Motor neuron (in vitro differentiated cells): ENCODE data around the gene HS3ST5. TPM values are rescaled to one million over a fixed set of nuclear protein-coding genes. Genes with fewer than 3 reads are reported as not detected.

Experiments used
- ATAC-seq, 8 experiments: fragments of 200-7000 bp; cut with Tn5 transposase; replicated peaks in 6 of 8; 2 replicates each; pipeline ENCODE4 v1.8.0; 2021; ENCODE audit warnings: mild to moderate bottlenecking in 8 of 8, moderate library complexity in 8 of 8
- H3K27ac ChIP-seq, 2 donors: fragments of 250-450 bp; sonication (Bioruptor Pico); 2 replicates each; pipeline ENCODE4 v1.9.0; 2021; ENCODE audit warnings: antibody characterized with exemption in 2 of 2, mild to moderate bottlenecking in 2 of 2, moderate library complexity in 1 of 2
- H3K4me1 ChIP-seq, 2 donors: fragments of 250-450 bp; sonication (Bioruptor Pico); replicated peaks in 1 of 2; 2 replicates each; pipeline ENCODE4 v1.6.1; 2021; ENCODE audit warnings: antibody characterized with exemption in 2 of 2, mild to moderate bottlenecking in 2 of 2, moderate library complexity in 1 of 2
- H3K4me3 ChIP-seq, 5 donors: fragments of 250-450 bp; sonication (Bioruptor Pico); 2 replicates each; pipeline ENCODE4 v1.9.0; 2021; ENCODE audit warnings: antibody characterized with exemption in 5 of 5, mild to moderate bottlenecking in 5 of 5, moderate library complexity in 4 of 5
- WGBS, 10 experiments: fragments of 450-650 bp; shearing (Covaris generic); methylation state at CpG; one replicate each; pipeline ENCODE4 v1.0.0; 2022; 5-methylcytosine and 5-hydroxymethylcytosine counted together
- in situ Hi-C, 9 experiments: fragments of 400-800 bp; cut with MboI; loops; one replicate each; pipeline ENCODE4 v1.15.0; 2021; ENCODE audit warnings: low sequenced_read_pairs in 9 of 9, low pct_unique_long_range_greater_than_20kb in 2 of 9; ENCODE audit not compliant: unreplicated experiment in 9 of 9
- total RNA-seq, 8 experiments: library from RNA; unstranded; fragments of 300-600 nt; gene quantifications; 2 replicates each; pipeline versions ENCODE4 v1.2.3 to v1.2.4, GENCODE V29; 2022

HS3ST5 gene
- total RNA-seq, 8 experiments from 2014 or later = 1.4 to 7.1 (median 2.3) TPM

DNA sequence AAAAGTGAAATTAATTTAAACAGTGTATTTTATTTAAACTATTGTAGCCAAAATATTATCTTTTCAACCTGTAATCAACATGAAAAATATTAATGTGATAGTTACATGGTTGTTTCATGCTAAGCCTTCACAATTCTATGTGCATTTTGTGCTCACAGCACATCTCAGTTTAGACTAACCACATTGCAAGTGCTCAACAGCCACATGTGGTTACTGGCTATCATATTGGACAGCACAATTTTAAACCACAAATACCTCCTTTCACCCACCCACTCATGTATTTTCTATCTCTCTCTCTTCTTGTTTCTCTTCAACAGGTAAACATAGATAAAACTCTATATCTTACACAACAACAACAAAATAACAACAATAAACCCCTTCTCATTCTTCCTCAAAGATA is 12.5 kb upstream of the HS3ST5 start:
- Histone ChIP-seq H3K4me1 (peaks cover 0 to 3% of the 10 kb centered on the region in 2 donors), H3K27ac (no peak overlapping the region), H3K4me3 (no peak overlapping the region)
- in situ Hi-C loops = no loop called here
- no peak for ATAC-seq

DNA sequence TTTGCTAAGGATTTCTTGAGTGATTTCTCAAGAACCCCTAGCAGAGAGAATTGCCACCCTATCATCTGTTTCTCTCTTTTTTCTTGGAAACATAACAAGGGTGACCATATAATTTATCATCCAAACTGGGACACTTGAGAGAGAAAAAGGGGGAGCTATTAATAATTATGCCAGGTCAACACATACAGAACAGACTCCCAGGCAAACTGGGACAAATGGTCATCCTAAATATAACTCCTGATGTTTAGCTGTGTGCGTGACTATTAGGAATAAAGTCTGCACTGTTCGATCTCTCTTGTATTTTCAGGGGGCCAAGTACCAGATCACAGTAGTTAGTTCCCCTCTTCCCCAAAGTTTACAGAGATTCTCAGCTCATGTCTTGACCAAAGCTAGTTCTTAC is 11.7 kb upstream of the HS3ST5 start:
- no peak for ATAC-seq
- Histone ChIP-seq H3K4me3 (no peak overlapping the region), H3K27ac (no peak overlapping the region), H3K4me1 (peaks cover 0 to 3% of the 10 kb centered on the region in 2 donors)
- 83 to 100% (median 94%) methylated on average over 1 to 2 of the region's 2 CpGs; no CpG with 5 or more reads in 4 of the 10 experiments for WGBS, 10 experiments
- in situ Hi-C loops = no loop called here

DNA sequence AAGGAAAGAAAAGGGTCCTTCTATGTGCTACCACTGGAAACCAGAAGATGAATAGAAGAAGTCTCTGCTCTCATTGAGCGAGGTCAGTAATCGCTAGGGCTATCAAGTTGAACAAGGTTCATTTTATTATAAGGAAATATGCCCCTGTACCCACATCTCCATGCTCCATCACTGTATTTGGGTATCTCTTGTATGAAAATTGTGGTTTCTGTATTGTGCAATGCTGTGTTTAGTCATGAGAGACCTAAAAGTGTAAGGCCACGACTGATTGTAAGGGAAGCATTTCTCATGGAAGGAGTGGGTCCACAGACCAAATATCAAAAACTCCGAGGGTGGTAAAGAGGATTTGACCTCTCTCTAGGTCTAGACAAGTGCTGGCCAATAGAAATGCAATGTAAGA is 3.6 kb upstream of the HS3ST5 start:
- H3K4me1 ChIP-seq = peaks cover 8 to 15% of the 10 kb centered on the region in 2 donors
- no peak for ATAC-seq
- WGBS, 10 experiments = 47 to 100% (median 82%) methylated on average over 1 to 4 of the region's 4 CpGs
- no peak overlapping the region for H3K27ac ChIP-seq
- in situ Hi-C loops = no loop called here
- no peak overlapping the region for H3K4me3 ChIP-seq

GRCh38 chr6:114344971-114345275 is 2.1 kb upstream of the HS3ST5 start:
- no peak for ATAC-seq
- WGBS, 10 experiments = 14 to 80% (median 55%) methylated on average over 1 of the region's 1 CpG; no CpG with 5 or more reads in 5 of the 10 experiments
- Histone ChIP-seq H3K4me1 (peaks cover 8 to 18% of the 10 kb centered on the region in 2 donors), H3K27ac (no peak overlapping the region), H3K4me3 (no peak overlapping the region)
- in situ Hi-C loops = no loop called here

DNA sequence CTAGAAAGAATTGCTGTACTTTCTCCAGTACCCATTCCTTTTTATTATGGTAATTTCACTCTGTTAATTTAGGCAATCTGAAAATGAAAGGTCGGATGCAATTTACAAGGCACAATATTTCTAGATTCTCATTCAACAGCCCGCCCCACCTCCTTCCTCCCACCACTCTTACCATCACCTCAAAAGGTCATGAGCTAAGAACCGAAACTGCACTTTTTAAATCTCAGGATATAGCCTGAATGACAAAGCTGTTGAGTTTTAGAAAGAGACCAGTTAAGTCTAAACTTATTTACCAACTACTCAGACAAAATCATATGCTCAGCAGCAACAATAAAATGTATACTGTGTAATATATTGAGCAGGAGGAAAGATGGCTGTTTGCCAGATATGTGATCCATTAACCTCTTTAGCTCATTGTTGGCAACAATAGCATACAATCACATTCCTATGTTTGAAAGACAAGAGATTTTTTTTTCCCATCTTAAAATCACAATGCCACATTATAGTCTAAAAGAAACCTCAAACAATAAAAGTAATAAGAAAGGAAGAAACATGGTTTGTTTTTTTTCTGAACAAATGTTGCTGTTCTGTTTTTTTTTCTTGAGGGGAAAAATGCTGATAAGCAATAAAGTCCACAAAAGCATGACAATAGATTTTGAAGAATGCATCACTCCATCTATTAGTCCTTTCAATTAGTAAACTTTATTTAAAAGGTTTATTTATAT is 1.6 kb upstream of the HS3ST5 start:
- peaks cover 8 to 18% of the 10 kb centered on the region in 2 donors for H3K4me1 ChIP-seq
- H3K4me3 ChIP-seq = peak overlapping the region in 4 of 5 donors; percentile 56 to 75 (median 66)
- in situ Hi-C loops = no loop called here
- H3K27ac ChIP-seq = no peak overlapping the region
- WGBS, 10 experiments = 0 to 44% (median 24%) methylated on average over 1 to 3 of the region's 3 CpGs
- ATAC-seq = no peak

DNA sequence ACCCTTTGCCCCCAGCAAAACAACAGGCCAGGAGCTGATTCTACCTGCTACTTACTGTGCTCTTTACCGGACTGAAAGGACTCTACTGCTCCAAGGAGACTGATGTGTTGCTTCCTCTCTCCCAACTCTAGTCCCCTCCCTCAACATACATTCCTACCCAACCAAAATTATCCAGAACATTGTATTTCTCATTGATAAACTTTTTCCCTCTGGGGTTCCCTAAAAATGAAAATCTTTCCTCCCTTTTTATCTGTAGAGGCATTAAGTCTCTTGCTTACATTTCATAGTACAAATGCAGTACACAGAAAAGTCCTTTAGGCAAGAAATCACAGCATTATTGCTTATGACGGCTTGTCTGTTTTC is 940 bp upstream of the HS3ST5 start:
- H3K27ac ChIP-seq = no peak overlapping the region
- in situ Hi-C loops = no loop called here
- peaks cover 8 to 18% of the 10 kb centered on the region in 2 donors for H3K4me1 ChIP-seq
- 0 to 60% (median 15%) methylated on average over 1 to 2 of the region's 2 CpGs; no CpG with 5 or more reads in 2 of the 10 experiments for WGBS, 10 experiments
- H3K4me3 ChIP-seq = peak overlapping the region; percentile 56 to 75 (median 71)
- ATAC-seq = peak in 4 of 8 experiments; percentile 0 to 7 (median 2)

GRCh38 chr6:114342086-114342825 is 567 bp downstream of the HS3ST5 start:
- Histone ChIP-seq H3K27ac (peak overlapping the region; percentile 8 to 43), H3K4me1 (peaks cover 8 to 18% of the 10 kb centered on the region in 2 donors), H3K4me3 (peak overlapping the region; percentile 56 to 75 (median 71))
- in situ Hi-C loops = no loop called here
- WGBS, 10 experiments = 0 to 17% methylated on average over 2 to 17 of the region's 92 CpGs; no CpG with 5 or more reads in 8 of the 10 experiments
- peak; percentile 16 to 67 (median 62) for ATAC-seq

GRCh38 chr6:114339706-114340105 is 3.1 kb downstream of the HS3ST5 start:
- 0 to 38% (median 10%) methylated on average over 1 of the region's 1 CpG; no CpG with 5 or more reads in 4 of the 10 experiments for WGBS, 10 experiments
- ATAC-seq = peak in 2 of 8 experiments; percentile 4
- in situ Hi-C loops = no loop called here
- H3K4me1 ChIP-seq = peaks cover 4 to 13% of the 10 kb centered on the region in 2 donors
- no peak overlapping the region for H3K27ac ChIP-seq
- H3K4me3 ChIP-seq = peak overlapping the region in 4 of 5 donors; percentile 5 to 74 (median 40)

GRCh38 chr6:114334237-114334636 is 8.6 kb downstream of the HS3ST5 start:
- ATAC-seq = peak in 7 of 8 experiments; percentile 38 to 76 (median 43)
- H3K27ac ChIP-seq = no peak overlapping the region

GRCh38 chr6:114327074-114327473 is 15.7 kb downstream of the HS3ST5 start:
- in situ Hi-C loops = no loop called here
- Histone ChIP-seq H3K4me1 (no peaks in the 10 kb centered on the region), H3K4me3 (no peak overlapping the region), H3K27ac (no peak overlapping the region)
- no peak for ATAC-seq

More at GRCh38 chr6:114334237-114334636, 8.6 kb downstream of the HS3ST5 start:
- Histone ChIP-seq H3K4me3 (no peak overlapping the region), H3K4me1 (no peaks in the 10 kb centered on the region)
- 30 to 100% (median 88%) methylated on average over 1 to 3 of the region's 4 CpGs for WGBS, 10 experiments
- in situ Hi-C loops = no loop called here

DNA sequence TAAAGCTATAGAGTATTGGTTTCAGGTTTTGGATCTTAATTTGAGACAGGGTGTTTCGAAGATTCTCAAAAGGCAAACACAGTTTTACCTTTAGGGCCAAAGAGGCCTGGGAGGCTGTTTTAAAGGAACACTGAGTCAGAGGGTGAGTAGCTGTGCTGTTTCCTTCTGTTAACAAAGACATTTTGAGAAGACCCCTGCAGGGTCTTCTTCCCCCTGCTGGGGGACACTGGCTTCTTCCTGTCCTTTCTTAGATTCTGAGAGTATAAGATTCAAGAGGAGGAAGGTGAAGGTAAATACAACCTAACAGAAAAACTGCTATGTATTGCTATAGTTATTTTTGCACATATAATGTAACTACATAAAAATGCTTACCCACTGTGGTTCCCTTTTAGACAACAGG is 19.0 kb downstream of the HS3ST5 start:
- in situ Hi-C loops = no loop called here
- Histone ChIP-seq H3K4me3 (no peak overlapping the region), H3K4me1 (peaks cover 0 to 2% of the 10 kb centered on the region in 2 donors), H3K27ac (no peak overlapping the region)
- 29 to 100% (median 93%) methylated on average over 1 of the region's 1 CpG; no CpG with 5 or more reads in 6 of the 10 experiments for WGBS, 10 experiments
- no peak for ATAC-seq

DNA sequence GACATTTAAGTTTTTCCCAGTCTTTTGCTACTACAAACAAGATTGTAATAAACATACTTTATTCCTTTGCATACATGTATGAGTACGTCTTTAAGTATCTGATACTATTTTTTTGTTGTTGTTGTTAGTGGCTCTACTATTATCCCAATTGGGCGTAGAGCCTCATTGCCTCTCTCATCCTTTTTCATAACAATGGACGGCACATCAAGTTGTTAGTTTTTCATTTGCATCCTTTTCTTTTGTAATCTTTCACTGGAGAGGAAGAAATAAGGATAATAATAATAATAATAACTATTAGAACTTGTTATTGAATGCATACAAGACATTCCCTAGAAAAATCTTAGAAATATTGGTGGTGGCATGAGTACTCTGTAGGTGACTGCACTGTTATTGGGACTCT is 23.1 kb downstream of the HS3ST5 start:
- in situ Hi-C loops = no loop called here
- 27 to 100% (median 82%) methylated on average over 2 to 3 of the region's 3 CpGs; no CpG with 5 or more reads in 1 of the 10 experiments for WGBS, 10 experiments
- no peak for ATAC-seq
- Histone ChIP-seq H3K4me3 (no peak overlapping the region), H3K27ac (no peak overlapping the region), H3K4me1 (peaks cover 0 to 2% of the 10 kb centered on the region in 2 donors)

GRCh38 chr6:114315831-114316595 is 26.8 kb downstream of the HS3ST5 start:
- Histone ChIP-seq H3K27ac (no peak overlapping the region), H3K4me3 (no peak overlapping the region), H3K4me1 (no peaks in the 10 kb centered on the region)
- WGBS, 10 experiments = 43 to 94% (median 75%) methylated on average over 3 to 5 of the region's 5 CpGs
- ATAC-seq = peak in 2 of 8 experiments; percentile 24 to 46
- in situ Hi-C loops = no loop called here
